ENCODE measurements around the gene MYO15B. TPM values are rescaled to one million over a fixed set of nuclear protein-coding genes. Genes with fewer than 3 reads are reported as not detected.

Gene MYO15B
- total RNA-seq, 1 experiment from 2014 or later = 0.34 TPM

DNA sequence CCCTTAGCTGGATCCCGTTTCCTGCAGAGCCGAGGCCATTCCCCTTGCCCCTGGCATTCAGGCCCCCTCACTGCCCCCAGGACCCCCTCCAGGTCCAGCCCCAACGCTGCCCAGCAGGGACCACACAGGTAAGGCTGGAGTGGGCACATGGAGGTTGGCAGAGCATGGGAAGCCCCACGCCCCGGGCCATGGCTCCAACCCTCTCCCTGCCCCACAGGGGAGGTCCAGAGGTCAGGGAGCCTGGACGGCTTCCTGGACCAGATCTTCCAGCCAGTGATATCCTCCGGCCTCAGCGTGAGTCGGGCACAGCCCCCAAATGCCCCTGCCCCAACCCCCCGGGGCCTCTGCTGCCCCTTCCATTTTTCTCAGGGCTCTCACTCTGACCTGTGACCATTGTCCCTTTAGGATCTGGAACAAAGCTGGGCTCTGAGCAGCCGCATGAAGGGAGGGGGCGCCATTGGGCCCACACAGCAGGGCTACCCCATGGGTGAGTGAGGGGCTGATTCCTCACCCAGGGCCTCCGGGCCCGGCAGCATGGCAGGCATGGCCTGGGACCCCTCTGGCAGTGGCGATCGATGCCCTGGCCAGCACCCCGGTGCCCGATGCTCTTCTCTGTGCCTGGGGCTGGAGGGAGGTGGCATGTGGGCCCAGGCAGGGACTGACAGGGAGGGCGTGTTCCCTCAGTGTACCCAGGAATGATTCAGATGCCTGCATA, 27.1 kb downstream of the MYO15B start:
- in situ Hi-C loops (cut with HindIII; ENCODE audit: low pct_unique_long_range_greater_than_20kb, low sequenced_read_pairs) = no loop called here

DNA sequence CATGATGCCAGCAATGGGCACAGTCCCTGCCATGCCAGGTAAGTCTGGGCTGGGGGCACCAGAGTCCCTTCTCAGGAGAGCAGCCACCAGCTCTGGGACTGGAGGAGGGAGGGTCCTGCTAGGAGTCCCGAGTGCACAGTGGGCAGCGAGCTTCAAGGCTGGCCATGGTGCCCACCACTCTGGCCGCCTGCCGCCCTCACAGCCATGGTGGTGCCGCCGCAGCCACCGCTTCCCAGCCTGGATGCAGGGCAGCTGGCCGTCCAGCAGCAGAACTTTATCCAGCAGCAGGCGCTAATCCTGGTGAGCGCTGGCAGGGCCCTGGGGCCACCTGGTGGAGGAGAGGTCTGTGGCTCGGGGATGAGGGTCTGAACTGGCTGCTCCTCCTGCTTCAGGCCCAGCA, 27.7 kb downstream of the MYO15B start:
- in situ Hi-C loops (cut with HindIII; ENCODE audit: low pct_unique_long_range_greater_than_20kb, low sequenced_read_pairs) = no loop called here
- DNase-seq (ENCODE audit: low read depth) = no peak

More for the DNA sequence above, 27.1 kb downstream of the MYO15B start:
- no peak for DNase-seq (ENCODE audit: low read depth)

DNA sequence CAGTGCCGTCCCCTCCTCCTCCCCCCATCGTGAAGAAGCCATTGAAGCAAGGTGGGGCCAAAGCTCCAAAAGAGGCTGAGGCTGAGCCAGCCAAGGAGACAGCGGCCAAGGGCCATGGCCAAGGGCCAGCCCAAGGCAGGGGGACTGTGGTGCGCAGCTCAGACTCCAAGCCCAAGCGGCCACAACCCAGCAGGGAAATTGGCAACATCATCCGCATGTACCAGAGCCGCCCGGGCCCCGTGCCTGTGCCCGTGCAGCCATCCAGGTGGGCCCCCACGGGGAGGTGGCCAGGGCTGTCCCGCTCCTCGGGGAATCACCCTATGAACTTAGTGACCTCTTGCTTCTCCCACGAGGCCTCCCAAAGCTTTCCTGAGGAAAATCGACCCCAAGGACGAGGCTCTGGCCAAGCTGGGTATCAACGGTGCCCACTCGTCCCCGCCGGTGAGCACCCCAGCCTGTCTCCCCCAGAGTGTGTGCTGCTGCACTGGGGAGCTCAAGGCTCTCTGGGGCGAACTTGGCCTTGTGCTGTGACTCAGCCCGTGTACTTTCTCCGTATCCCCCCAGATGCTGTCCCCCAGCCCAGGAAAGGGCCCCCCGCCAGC, 29.0 kb downstream of the MYO15B start:
- in situ Hi-C loops (cut with HindIII; ENCODE audit: low pct_unique_long_range_greater_than_20kb, low sequenced_read_pairs) = no loop called here
- DNase-seq (ENCODE audit: low read depth) = no peak

DNA sequence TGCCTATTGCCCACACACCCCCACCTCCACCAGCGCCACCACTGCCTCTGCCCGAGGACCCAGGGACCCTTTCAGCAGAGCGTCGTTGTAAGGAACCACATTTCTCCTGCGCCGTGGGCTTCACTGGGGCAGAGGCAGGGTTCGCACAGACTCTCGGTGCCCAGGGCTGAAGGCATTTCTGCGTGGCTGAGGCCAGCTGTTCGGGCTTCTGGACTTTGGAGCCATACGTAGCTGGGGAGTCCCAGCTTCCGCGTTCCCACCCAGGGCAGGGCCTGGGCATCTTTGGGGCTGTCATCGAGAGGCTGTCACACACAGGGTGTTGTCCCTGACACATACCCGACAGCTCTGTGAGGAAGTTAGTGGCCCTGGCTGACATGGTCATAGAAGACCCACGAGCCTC, 29.6 kb downstream of the MYO15B start:
- in situ Hi-C loops (cut with HindIII; ENCODE audit: low pct_unique_long_range_greater_than_20kb, low sequenced_read_pairs) = no loop called here

DNA sequence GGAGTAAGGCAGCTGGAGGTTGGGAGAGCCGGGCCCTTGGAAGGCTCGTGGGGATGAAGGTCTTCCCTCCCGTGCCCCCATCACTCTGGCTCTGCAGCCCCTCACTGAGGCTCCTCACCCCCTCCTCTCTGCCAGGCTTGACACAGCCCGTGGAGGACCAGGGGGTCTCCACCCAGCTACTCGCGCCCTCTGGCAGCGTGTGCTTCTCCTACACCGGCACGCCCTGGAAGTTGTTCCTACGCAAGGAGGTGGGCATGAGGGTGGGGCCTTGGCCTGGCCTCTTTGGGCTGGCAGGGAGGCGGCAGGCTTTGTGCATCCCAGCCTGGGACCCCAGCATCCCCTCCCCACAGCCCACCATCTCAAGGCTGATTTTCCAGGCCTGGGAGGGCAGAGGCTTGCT, 30.1 kb downstream of the MYO15B start:
- no peak for DNase-seq (ENCODE audit: low read depth)
- in situ Hi-C loops (cut with HindIII; ENCODE audit: low pct_unique_long_range_greater_than_20kb, low sequenced_read_pairs) = no loop called here

More for the DNA sequence above, 29.6 kb downstream of the MYO15B start:
- DNase-seq (ENCODE audit: low read depth) = no peak

DNA sequence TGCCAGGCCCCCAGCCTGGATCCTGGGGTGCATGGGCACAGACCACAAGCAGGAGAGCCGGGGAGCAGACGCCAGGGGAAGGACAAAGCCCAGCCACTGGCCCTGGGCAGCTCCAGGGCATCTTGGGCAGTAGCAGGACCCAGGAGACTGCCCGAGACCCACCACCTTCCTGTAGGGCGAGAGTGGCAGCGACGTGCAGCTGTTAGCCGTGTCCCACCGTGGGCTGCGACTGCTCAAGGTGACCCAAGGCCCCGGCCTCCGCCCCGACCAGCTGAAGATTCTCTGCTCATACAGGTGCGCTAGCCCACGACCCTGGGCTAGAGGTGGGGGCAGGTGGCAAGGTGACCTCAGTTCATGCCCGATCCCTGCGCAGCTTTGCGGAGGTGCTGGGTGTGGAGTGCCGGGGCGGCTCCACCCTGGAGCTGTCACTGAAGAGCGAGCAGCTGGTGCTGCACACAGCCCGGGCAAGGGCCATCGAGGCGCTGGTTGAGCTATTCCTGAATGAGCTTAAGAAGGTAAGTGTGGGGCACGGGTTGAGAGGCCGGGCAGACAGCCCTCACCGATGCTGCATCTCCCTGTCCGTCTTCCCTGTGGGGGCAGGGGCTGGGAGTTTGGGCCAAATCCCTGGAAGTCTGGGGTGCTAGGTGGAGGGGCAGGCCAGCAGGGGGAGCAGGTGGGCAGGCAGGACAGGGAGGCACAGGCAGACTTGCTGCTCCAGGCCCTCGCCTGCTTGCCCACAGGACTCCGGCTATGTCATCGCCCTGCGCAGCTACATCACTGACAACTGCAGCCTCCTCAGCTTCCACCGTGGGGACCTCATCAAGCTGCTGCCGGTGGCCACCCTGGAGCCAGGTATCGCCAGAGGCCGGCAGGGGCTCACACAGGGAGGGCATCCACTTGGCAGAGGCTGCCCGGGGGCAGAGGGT, 32.2 kb downstream of the MYO15B start:
- DNase-seq (ENCODE audit: low read depth) = no peak
- in situ Hi-C loops (cut with HindIII; ENCODE audit: low pct_unique_long_range_greater_than_20kb, low sequenced_read_pairs) = no loop called here

DNA sequence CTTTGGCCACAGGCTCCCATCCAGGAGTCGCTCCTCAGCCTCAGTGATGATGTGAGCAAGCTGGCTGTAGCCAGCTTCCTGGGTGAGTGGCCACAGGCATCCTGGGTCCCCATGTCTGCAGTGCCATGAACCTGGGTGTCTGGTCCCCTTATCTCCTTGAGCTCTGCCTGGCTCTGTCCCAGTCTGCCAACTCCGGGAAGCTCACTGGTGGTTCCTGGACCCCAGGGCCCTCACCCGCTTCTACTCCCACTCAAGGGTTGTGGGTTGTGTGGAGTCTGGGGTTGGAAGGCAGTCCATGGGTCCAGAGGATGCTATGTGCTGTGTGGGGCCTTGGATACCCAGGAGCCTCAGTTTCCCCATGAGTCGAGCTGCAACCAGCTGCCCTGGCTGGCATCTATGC, 33.9 kb downstream of the MYO15B start:
- DNase-seq (ENCODE audit: low read depth) = no peak
- in situ Hi-C loops (cut with HindIII; ENCODE audit: low pct_unique_long_range_greater_than_20kb, low sequenced_read_pairs) = no loop called here

DNA sequence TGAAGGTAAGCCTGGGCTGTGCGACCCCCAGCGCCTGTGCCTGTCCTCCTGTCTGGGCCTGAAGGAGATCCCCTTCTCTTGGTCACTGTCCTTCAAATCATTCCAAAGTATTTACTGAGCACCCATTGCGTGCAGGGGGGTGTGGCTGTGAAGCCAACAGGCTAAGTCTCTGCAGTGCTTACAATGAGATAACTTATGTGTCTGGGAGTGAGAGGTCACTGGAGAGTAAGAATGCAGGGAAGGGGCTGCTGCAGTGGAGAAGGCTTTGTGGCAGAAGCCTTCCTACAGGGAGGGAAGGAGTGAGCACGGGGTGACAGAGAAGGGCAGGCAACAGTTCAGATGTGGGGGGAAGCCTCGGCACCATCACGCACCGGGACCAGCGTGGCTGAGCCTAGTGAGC, 34.5 kb downstream of the MYO15B start:
- no peak for DNase-seq (ENCODE audit: low read depth)
- in situ Hi-C loops (cut with HindIII; ENCODE audit: low pct_unique_long_range_greater_than_20kb, low sequenced_read_pairs) = no loop called here

DNA sequence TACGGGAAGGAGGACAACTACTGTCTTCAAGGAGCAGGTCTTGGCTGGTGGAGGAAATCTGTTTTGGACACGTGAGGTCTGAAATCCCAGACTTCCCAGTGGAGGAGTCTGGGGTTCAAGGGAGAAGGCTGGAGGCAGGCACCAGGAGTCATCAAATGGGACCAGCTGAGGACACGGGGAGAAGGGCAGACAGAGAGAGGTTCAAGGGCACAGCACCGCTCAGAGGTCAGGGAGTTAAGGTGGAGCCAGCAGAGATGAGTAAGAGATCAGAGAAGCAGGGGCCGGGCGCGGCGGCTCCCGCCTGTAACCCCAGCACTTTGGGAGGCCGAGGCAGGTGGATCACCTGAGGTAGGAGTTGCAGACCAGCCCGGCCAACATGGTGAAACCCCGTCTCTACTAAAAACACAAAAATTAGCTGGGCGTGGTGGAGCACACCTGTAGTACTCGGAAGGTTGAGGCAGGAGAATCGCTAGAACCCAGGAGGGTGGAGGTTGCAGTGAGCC, 35.2 kb downstream of the MYO15B start:
- DNase-seq (ENCODE audit: low read depth) = no peak
- in situ Hi-C loops (cut with HindIII; ENCODE audit: low pct_unique_long_range_greater_than_20kb, low sequenced_read_pairs) = no loop called here

DNA sequence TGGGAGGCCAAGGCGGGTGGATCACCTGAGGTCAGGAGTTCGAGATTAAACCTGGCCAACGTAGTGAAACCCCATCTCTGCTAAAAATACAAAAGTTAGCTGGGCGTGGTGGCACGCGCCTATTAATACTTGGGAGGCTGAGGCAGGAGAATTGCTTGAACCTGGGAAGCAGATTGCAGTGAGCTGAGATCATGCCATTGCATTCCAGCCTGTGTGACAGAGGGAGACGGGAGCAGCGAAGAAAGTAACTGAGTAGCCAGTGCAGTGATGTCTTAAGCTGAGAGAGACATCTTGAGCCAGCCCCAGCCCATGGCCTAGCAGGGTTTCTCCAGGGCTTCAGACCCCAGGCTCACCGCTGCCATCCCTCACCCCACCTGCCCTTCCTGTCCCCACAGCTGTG, 35.8 kb downstream of the MYO15B start:
- in situ Hi-C loops (cut with HindIII; ENCODE audit: low pct_unique_long_range_greater_than_20kb, low sequenced_read_pairs) = no loop called here
- no peak for DNase-seq (ENCODE audit: low read depth)

DNA sequence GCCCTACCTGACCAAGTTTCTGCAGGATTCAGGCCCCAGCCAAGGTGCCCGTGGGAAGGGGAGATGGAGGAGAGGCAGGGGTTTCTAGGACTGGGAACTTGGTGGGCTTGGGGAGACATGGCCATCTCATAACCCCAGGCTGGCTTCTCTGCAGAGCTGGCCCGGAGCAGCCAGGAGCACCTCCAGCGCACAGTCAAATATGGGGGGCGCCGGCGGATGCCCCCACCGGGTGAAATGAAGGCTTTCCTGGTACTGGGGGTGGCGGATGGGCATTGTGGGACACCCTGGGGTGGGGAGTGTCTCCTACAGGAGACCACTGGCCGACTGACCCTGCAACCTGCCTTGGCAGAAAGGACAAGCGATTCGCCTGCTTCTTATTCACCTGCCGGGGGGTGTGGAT, 36.4 kb downstream of the MYO15B start:
- DNase-seq (ENCODE audit: low read depth) = no peak
- in situ Hi-C loops (cut with HindIII; ENCODE audit: low pct_unique_long_range_greater_than_20kb, low sequenced_read_pairs) = no loop called here

DNA sequence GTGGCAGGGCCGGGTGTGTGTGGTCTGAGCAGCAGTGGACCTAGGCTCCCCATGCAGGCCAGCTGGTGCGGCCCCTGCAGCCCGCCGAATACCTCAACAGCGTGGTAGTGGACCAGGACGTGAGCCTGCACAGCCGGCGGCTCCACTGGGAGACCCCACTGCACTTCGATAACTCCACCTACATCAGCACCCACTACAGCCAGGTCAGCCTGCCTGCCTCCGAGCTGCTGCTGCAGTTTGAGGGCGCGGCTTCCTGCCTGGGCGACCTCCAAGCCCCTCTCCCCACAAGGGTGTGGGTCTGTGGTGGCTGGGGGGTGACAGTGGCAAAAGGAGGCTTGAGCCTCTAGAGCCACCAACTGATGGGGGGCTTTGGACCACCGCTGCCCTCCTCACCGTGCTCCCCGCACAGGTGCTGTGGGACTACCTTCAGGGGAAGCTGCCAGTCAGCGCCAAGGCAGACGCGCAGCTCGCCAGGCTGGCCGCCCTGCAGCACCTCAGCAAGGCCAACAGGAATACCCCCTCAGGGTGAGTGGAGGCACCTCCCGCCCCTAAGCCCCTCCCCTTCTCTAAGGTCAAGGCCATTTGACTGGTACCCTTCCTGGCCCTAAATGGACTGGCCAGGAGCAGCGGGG, 37.2 kb downstream of the MYO15B start:
- DNase-seq (ENCODE audit: low read depth) = no peak
- in situ Hi-C loops (cut with HindIII; ENCODE audit: low pct_unique_long_range_greater_than_20kb, low sequenced_read_pairs) = no loop called here

DNA sequence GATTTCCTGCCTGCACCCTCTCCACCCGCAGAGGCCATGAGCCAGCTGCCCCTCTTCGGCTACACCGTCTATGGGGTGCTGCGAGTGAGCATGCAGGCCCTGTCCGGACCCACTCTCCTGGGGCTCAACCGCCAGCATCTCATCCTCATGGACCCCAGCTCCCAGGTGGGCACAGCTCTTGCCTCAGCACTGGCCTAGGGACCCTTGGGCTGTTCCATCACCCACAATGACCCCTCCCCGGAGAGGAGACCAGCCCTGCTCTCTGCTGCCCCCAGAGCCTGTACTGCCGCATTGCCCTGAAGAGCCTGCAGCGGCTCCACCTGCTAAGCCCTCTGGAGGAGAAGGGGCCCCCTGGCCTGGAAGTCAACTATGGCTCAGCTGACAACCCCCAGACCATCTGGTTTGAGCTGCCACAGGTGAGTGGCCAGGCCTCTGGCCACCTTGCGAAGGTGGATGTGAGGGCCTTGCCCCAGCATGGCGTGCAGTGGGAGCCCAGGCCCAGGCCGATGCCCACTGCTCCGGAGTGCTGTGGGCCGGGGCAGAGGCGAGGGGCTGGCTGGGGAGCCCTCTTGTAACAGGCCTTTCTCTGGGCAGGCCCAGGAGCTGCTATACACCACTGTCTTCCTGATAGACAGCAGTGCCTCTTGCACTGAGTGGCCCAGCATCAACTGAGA, 38.4 kb downstream of the MYO15B start:
- DNase-seq (ENCODE audit: low read depth) = no peak

DNA sequence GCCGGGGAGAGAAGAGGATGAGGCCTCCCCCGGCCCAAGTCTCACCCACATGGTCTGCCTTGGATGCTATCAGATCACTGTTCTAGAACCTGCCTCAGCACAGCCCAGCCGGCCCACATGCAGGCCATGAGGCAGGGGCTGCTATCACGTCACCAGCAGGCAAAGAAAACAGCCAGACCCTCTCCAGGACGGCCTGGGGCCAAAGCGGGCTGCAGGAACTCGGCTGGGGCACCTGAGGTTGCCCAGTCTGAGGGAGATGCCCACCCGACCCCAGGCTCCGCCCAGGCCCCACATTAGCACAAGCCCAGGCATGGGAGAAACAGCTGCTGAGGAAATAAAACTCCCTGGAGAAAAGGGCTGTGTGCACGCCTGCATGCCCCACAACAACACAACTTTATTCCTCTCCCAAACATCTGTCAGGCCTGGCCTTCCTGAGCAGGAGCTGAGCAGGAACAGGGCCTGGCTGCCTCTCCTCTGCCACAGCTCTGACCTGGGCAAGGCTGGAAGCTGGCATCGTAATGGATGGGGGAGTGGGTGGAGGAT, 39.0 kb downstream of the MYO15B start:
- no peak for DNase-seq (ENCODE audit: low read depth)
- in situ Hi-C loops (cut with HindIII; ENCODE audit: low pct_unique_long_range_greater_than_20kb, low sequenced_read_pairs) = no loop called here

More for the DNA sequence above, 38.4 kb downstream of the MYO15B start:
- in situ Hi-C loops (cut with HindIII; ENCODE audit: low pct_unique_long_range_greater_than_20kb, low sequenced_read_pairs) = no loop called here

DNA sequence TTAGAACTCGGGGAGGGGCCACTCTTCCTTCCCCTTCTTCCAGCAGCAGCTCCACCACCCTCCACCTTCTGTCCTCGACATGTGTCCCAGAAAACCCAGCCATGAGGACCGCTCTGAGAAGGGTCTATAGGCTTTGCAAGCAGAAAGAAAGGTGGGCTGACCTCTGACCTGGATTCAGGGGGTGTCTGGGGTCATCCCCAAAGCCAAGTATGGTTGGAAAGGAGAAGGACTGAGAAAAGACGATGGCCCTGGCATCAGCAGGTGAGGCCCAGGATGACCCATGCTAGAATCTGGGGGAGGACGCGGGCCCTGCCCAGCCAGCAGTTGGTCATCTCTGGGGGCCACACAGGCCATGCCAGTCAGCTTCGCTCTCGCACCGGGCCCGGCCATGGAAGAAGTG, 39.5 kb downstream of the MYO15B start:
- in situ Hi-C loops (cut with HindIII; ENCODE audit: low pct_unique_long_range_greater_than_20kb, low sequenced_read_pairs) = no loop called here

DNA sequence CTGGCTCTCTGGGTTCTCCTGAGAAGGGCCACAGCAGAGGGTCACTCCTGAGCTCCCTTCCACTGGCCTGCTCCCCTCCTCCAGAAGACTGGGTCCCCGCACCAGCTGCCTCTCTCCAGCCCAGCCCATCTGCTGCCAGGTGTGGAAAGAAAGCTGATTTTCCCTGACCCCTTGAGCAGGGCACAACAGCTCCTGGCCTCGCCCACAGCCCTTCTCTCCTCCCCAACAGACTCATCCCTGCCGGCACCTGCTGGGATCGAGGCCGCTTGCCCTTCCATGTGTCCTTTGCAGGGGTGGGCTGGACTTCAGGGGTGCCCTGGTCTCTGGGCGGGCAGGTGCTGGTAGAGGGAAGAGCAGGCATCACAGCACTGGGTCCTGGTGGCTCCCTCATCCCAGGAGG, 40.8 kb downstream of the MYO15B start:
- DNase-seq (ENCODE audit: low read depth) = no peak
- in situ Hi-C loops (cut with HindIII; ENCODE audit: low pct_unique_long_range_greater_than_20kb, low sequenced_read_pairs) = no loop called here

More for the DNA sequence above, 39.5 kb downstream of the MYO15B start:
- no peak for DNase-seq (ENCODE audit: low read depth)

DNA sequence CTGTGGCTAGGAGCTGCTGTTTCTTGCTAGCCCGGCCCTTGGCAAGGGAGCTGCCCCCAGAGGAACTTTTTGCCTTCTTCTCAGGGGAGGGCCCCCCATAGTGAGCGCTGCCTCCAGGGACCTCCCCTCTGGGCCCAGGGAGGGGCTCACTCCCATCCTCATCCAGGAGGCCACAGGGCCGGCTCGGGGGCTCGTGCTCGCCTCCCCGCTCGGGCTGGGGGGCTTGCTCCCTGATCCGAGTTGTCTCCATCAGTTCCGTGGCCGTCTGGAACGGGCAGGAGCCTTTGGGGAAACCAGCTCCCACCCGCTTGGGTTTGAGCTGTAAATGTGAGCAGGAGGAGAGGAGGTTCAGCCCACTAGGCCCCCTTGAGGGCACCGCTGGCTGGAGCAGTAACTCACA, 41.6 kb downstream of the MYO15B start:
- DNase-seq (ENCODE audit: low read depth) = no peak
- in situ Hi-C loops (cut with HindIII; ENCODE audit: low pct_unique_long_range_greater_than_20kb, low sequenced_read_pairs) = no loop called here
